DND-41 (cell line): Measurements from ENCODE around the gene KCNAB1.

Experiments
- ATAC-seq: fragments of 200-7000 bp; cut with Tn5 transposase; 3 replicates; pipeline ENCODE4 v1.9.1; 2021; ENCODE audit warnings: low read depth; ENCODE audit not compliant: insufficient read depth
- DNase-seq: peaks from one replicate; pipeline ENCODE4 v3.0.0-alpha.2; 2020
- H2AFZ ChIP-seq: 2 replicates; pipeline ENCODE4 v1.6.0; 2012; ENCODE audit warnings: low read depth, low read length
- H3K27ac ChIP-seq: 2 replicates; pipeline ENCODE4 v1.5.1; 2012; ENCODE audit warnings: low read length, inconsistent platforms
- H3K27me3 ChIP-seq: fragments of 200-600 bp; sonication (generic); 2 replicates; pipeline ENCODE4 v1.6.0; 2012; ENCODE audit warnings: low read length, mild to moderate bottlenecking, inconsistent platforms; ENCODE audit not compliant: insufficient read depth, poor library complexity
- H3K36me3 ChIP-seq: 2 replicates; pipeline ENCODE4 v1.5.1; 2012; ENCODE audit warnings: low read length, inconsistent platforms; ENCODE audit not compliant: insufficient read depth
- H3K4me1 ChIP-seq: 2 replicates; pipeline ENCODE4 v1.5.1; 2012; ENCODE audit warnings: mild to moderate bottlenecking, low read length; ENCODE audit not compliant: insufficient read depth
- H3K4me2 ChIP-seq: 2 replicates; pipeline ENCODE4 v1.6.0; 2012; ENCODE audit warnings: mild to moderate bottlenecking, moderate library complexity, low read length, inconsistent platforms; ENCODE audit not compliant: insufficient read depth
- H3K4me3 ChIP-seq, 2 experiments: fragments of 200-600 bp in 1 of 2; shearing (Covaris generic) in 1 of 2; 2 replicates each; pipeline ENCODE4 v1.5.1; 2012 to 2016; ENCODE audit warnings: inconsistent platforms in 2 of 2, low read length in 2 of 2, mild to moderate bottlenecking in 2 of 2, low read depth in 1 of 2, moderate library complexity in 1 of 2
- H3K79me2 ChIP-seq: 2 replicates; pipeline ENCODE4 v1.6.0; 2012; ENCODE audit warnings: low read length, inconsistent platforms; ENCODE audit not compliant: insufficient read depth
- H3K9ac ChIP-seq: 2 replicates; pipeline ENCODE4 v1.6.0; 2012; ENCODE audit warnings: low read depth, mild to moderate bottlenecking, inconsistent platforms, low read length, moderate library complexity
- H3K9me3 ChIP-seq: 2 replicates; pipeline ENCODE4 v1.5.1; 2012; ENCODE audit warnings: low read length, moderate library complexity, mild to moderate bottlenecking, inconsistent platforms; ENCODE audit not compliant: insufficient read depth, severe bottlenecking
- H4K20me1 ChIP-seq: 2 replicates; pipeline ENCODE4 v1.6.0; 2012; ENCODE audit warnings: low read length; ENCODE audit not compliant: insufficient read depth
- CTCF ChIP-seq: IDR thresholded peaks from 2 replicates; pipeline ENCODE4 v1.5.1; 2012; ENCODE audit warnings: borderline replicate concordance, low read length, moderate library complexity, mild to moderate bottlenecking; ENCODE audit not compliant: poor library complexity, severe bottlenecking; ENCODE audit errors: extremely low read depth
- EZH2 ChIP-seq: IDR thresholded peaks from 3 replicates; pipeline ENCODE4 v1.6.1; 2012; ENCODE audit warnings: borderline replicate concordance, low read depth, mild to moderate bottlenecking, moderate library complexity, low read length, inconsistent platforms; ENCODE audit not compliant: severe bottlenecking

Gene KCNAB1

GRCh38 chr3:156102267-156102931, 18.0 kb upstream of the KCNAB1 start:
- no peak for DNase-seq
- Histone ChIP-seq H3K9me3 (no peaks in the 10 kb centered on the region), H3K4me2 (no peak overlapping the region), H3K9ac (no peak overlapping the region), H3K27ac (no peak overlapping the region), H3K27me3 (no peaks in the 10 kb centered on the region), H3K4me3 (no peak overlapping the region), H2AFZ (no peak overlapping the region), H3K36me3 (no peaks in the 10 kb centered on the region), H3K4me1 (no peaks in the 10 kb centered on the region), H3K79me2 (no peaks in the 10 kb centered on the region), H4K20me1 (no peaks in the 10 kb centered on the region)
- no peak for ATAC-seq
- TF ChIP-seq EZH2 (no peak), CTCF (no peak)

- ATAC-seq, result no peak
- no peaks in the 10 kb centered on the region for H3K79me2 ChIP-seq
- no peaks in the 10 kb centered on the region for H3K9me3 ChIP-seq
- H3K4me3 ChIP-seq, result no peak overlapping the region
- no peak overlapping the region for H2AFZ ChIP-seq
- no peak overlapping the region for H3K9ac ChIP-seq
- H3K4me2 ChIP-seq, result no peak overlapping the region
- no peaks in the 10 kb centered on the region for H4K20me1 ChIP-seq
- H3K27ac ChIP-seq, result no peak overlapping the region
- peaks cover 8% of the 10 kb centered on the region for H3K27me3 ChIP-seq
- no peaks in the 10 kb centered on the region for H3K36me3 ChIP-seq
- no peaks in the 10 kb centered on the region for H3K4me1 ChIP-seq
- TF ChIP-seq CTCF (no peak), EZH2 (no peak)
- no peak for DNase-seq
These were observed 13.5 kb upstream of the KCNAB1 start for GRCh38 chr3:156106721-156107373.

- H3K9me3 ChIP-seq, result no peaks in the 10 kb centered on the region
- H3K4me1 ChIP-seq, result no peaks in the 10 kb centered on the region
- H3K4me2 ChIP-seq, result no peak overlapping the region
- H2AFZ ChIP-seq, result no peak overlapping the region
- H3K27ac ChIP-seq, result no peak overlapping the region
- ATAC-seq (no peak), DNase-seq (no peak)
- H3K36me3 ChIP-seq, result no peaks in the 10 kb centered on the region
- no peaks in the 10 kb centered on the region for H4K20me1 ChIP-seq
- H3K79me2 ChIP-seq, result no peaks in the 10 kb centered on the region
- peaks cover 8% of the 10 kb centered on the region for H3K27me3 ChIP-seq
- TF ChIP-seq CTCF (no peak), EZH2 (no peak)
- H3K4me3 ChIP-seq, result no peak overlapping the region
- H3K9ac ChIP-seq, result no peak overlapping the region
These were observed 12.9 kb upstream of the KCNAB1 start for GRCh38 chr3:156107504-156107903.
